DND-41 (cell line): ENCODE data around the gene SLC8A3.

Experiments used
- ATAC-seq: fragments of 200-7000 bp; cut with Tn5 transposase; 3 replicates; pipeline ENCODE4 v1.9.1; 2021; ENCODE audit warnings: low read depth; ENCODE audit not compliant: insufficient read depth
- DNase-seq: peaks from one replicate; pipeline ENCODE4 v3.0.0-alpha.2; 2020
- H2AFZ ChIP-seq: 2 replicates; pipeline ENCODE4 v1.6.0; 2012; ENCODE audit warnings: low read depth, low read length
- H3K27ac ChIP-seq: 2 replicates; pipeline ENCODE4 v1.5.1; 2012; ENCODE audit warnings: low read length, inconsistent platforms
- H3K27me3 ChIP-seq: fragments of 200-600 bp; sonication (generic); 2 replicates; pipeline ENCODE4 v1.6.0; 2012; ENCODE audit warnings: low read length, mild to moderate bottlenecking, inconsistent platforms; ENCODE audit not compliant: insufficient read depth, poor library complexity
- H3K36me3 ChIP-seq: 2 replicates; pipeline ENCODE4 v1.5.1; 2012; ENCODE audit warnings: low read length, inconsistent platforms; ENCODE audit not compliant: insufficient read depth
- H3K4me1 ChIP-seq: 2 replicates; pipeline ENCODE4 v1.5.1; 2012; ENCODE audit warnings: mild to moderate bottlenecking, low read length; ENCODE audit not compliant: insufficient read depth
- H3K4me2 ChIP-seq: 2 replicates; pipeline ENCODE4 v1.6.0; 2012; ENCODE audit warnings: mild to moderate bottlenecking, moderate library complexity, low read length, inconsistent platforms; ENCODE audit not compliant: insufficient read depth
- H3K4me3 ChIP-seq, 2 experiments: fragments of 200-600 bp in 1 of 2; shearing (Covaris generic) in 1 of 2; 2 replicates each; pipeline ENCODE4 v1.5.1; 2012 to 2016; ENCODE audit warnings: inconsistent platforms in 2 of 2, low read length in 2 of 2, mild to moderate bottlenecking in 2 of 2, low read depth in 1 of 2, moderate library complexity in 1 of 2
- H3K79me2 ChIP-seq: 2 replicates; pipeline ENCODE4 v1.6.0; 2012; ENCODE audit warnings: low read length, inconsistent platforms; ENCODE audit not compliant: insufficient read depth
- H3K9ac ChIP-seq: 2 replicates; pipeline ENCODE4 v1.6.0; 2012; ENCODE audit warnings: low read depth, mild to moderate bottlenecking, inconsistent platforms, low read length, moderate library complexity
- H3K9me3 ChIP-seq: 2 replicates; pipeline ENCODE4 v1.5.1; 2012; ENCODE audit warnings: low read length, moderate library complexity, mild to moderate bottlenecking, inconsistent platforms; ENCODE audit not compliant: insufficient read depth, severe bottlenecking
- H4K20me1 ChIP-seq: 2 replicates; pipeline ENCODE4 v1.6.0; 2012; ENCODE audit warnings: low read length; ENCODE audit not compliant: insufficient read depth
- EZH2 ChIP-seq: IDR thresholded peaks from 3 replicates; pipeline ENCODE4 v1.6.1; 2012; ENCODE audit warnings: borderline replicate concordance, low read depth, mild to moderate bottlenecking, moderate library complexity, low read length, inconsistent platforms; ENCODE audit not compliant: severe bottlenecking
- TF ChIP-seq, protein P1 (sequence below): IDR thresholded peaks from 2 replicates; pipeline ENCODE4 v1.5.1; 2012; ENCODE audit warnings: borderline replicate concordance, low read length, moderate library complexity, mild to moderate bottlenecking; ENCODE audit not compliant: poor library complexity, severe bottlenecking; ENCODE audit errors: extremely low read depth

SLC8A3 gene

DNA sequence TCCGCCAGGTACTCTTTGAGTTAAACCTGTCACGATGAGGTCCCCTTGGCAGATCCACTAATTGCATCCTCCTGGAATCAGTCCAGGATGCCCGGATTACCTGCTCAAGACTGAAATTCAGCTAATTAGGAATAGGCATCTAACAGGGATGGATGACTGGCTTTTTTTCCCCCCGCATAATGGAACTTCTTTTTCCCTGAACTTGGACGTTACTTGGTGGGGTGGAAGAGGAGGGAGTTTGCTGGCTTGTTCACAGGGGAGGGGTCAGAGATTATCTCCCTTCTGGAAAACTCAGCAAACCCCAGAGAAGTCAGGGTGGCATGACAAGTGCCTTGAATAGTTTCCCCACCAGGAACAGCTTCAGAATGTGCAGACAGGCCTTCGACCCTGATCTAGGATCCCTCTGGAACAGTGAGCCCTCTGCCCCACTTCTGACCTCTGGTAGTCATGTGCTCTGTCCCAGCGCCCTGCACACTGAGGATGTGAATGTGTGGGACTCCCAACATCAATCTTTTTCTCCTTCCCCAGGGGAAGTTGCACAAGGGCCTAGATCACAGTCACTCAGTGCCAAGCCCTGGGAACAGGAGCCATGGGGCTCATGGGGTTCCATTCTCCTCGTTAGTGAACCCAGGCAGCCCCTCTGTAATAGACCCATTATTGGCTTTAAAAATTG, 167.1 kb downstream of the SLC8A3 start:
- H3K79me2 ChIP-seq, result no peaks in the 10 kb centered on the region
- DNase-seq, result no peak
- H3K36me3 ChIP-seq, result no peaks in the 10 kb centered on the region
- no peak overlapping the region for H3K4me3 ChIP-seq
- ATAC-seq, result no peak
- no peak overlapping the region for H3K9ac ChIP-seq
- peaks cover 22% of the 10 kb centered on the region for H3K27me3 ChIP-seq
- no peaks in the 10 kb centered on the region for H3K9me3 ChIP-seq
- 0 out of 2 replicates have a peak, but pooled peaks cover 2% of the 10 kb centered on the region for H4K20me1 ChIP-seq
- H3K27ac ChIP-seq, result no peak overlapping the region
- H3K4me2 ChIP-seq, result no peak overlapping the region
- H2AFZ ChIP-seq, result no peak overlapping the region
- H3K4me1 ChIP-seq, result no peaks in the 10 kb centered on the region
- TF ChIP-seq EZH2, result no peak
- TF ChIP-seq, protein P1, sequence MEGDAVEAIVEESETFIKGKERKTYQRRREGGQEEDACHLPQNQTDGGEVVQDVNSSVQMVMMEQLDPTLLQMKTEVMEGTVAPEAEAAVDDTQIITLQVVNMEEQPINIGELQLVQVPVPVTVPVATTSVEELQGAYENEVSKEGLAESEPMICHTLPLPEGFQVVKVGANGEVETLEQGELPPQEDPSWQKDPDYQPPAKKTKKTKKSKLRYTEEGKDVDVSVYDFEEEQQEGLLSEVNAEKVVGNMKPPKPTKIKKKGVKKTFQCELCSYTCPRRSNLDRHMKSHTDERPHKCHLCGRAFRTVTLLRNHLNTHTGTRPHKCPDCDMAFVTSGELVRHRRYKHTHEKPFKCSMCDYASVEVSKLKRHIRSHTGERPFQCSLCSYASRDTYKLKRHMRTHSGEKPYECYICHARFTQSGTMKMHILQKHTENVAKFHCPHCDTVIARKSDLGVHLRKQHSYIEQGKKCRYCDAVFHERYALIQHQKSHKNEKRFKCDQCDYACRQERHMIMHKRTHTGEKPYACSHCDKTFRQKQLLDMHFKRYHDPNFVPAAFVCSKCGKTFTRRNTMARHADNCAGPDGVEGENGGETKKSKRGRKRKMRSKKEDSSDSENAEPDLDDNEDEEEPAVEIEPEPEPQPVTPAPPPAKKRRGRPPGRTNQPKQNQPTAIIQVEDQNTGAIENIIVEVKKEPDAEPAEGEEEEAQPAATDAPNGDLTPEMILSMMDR, result no peak

DNA sequence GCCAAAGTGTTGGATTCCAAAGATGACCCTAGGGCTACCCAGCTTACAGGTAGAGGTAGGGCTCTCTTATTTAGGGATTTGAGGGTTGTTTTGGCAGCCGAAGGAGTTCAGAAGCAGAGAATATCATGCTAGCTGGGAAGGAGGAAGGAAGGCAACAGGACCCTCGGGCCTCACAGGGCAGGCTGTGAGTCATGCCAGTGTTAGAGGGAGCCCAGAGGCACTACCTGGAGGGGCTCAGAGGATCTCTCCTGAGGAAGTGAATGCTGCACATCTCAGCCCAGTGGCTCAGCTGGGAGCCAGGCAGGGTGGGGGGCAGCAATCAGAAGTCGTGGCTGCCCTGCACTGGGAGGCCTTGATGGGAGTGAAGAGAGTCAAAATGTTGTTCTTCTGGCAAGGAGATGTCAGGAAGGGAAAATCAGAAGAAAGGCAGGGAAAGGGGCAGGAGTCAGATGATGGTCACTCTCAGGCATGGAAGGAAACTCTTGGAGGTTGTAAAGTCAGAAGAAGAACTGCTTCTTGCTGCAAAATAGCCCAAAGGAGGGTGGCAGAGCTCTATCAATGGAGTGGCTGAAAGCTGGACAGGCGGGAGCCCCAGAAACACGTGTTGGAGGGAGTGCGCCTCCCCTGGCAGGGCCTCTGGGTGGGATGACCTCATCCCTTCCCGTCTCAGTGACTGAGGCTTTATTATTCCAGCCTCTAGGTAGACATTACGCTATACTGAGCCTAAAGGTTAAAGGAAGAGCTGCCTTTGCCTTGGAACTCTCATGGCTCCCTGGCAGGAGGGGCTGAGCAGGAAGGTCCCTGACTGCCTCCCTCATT, 168.2 kb downstream of the SLC8A3 start:
- Histone ChIP-seq H3K79me2 (no peaks in the 10 kb centered on the region), H3K27ac (no peak overlapping the region), H3K4me3 (no peak overlapping the region), H3K9me3 (no peaks in the 10 kb centered on the region), H2AFZ (no peak overlapping the region), H3K4me2 (no peak overlapping the region), H3K4me1 (no peaks in the 10 kb centered on the region), H3K9ac (no peak overlapping the region), H3K27me3 (peaks cover 25% of the 10 kb centered on the region), H4K20me1 (no peaks in the 10 kb centered on the region), H3K36me3 (no peaks in the 10 kb centered on the region)
- no peak for ATAC-seq
- TF ChIP-seq, protein P1, result no peak
- no peak for TF ChIP-seq EZH2
- no peak for DNase-seq

DNA sequence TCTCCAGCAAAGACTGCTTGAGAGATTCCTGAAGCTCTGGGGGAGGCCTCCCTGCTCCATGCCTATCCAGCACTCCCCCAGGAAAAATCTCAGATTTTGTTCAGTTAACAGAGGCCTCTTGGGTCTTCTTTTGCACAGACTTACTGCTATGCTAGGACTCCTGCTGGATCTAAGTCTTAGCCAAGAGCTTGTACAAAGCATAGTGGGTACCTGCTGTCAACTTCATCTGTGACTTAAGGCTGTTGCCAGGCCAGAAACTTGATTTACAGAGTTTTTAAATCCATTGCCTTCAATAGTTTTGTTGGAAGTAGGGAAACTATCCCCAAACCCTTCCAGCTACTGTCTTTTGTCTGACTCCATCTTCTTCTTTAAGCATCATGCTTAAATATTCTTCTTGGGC, 169.1 kb downstream of the SLC8A3 start:
- ATAC-seq (no peak), DNase-seq (no peak)
- Histone ChIP-seq H3K36me3 (no peaks in the 10 kb centered on the region), H3K4me3 (no peak overlapping the region), H3K9me3 (no peaks in the 10 kb centered on the region), H2AFZ (no peak overlapping the region), H3K27ac (no peak overlapping the region), H3K4me2 (no peak overlapping the region), H3K79me2 (no peaks in the 10 kb centered on the region), H3K27me3 (peaks cover 25% of the 10 kb centered on the region), H3K9ac (no peak overlapping the region), H3K4me1 (no peaks in the 10 kb centered on the region), H4K20me1 (no peaks in the 10 kb centered on the region)
- TF ChIP-seq, protein P1, result no peak
- TF ChIP-seq EZH2, result no peak
